OCI-LY1 (cell line): ENCODE data around the gene C10orf62.

Experiments
- H2AFZ ChIP-seq: fragments of 200-600 bp; sonication (generic), shearing (Covaris generic); 2 replicates; pipeline ENCODE4 v1.6.0; 2014; ENCODE audit warnings: antibody characterized with exemption, mild to moderate bottlenecking, low read length
- H3F3A ChIP-seq: fragments of 200-600 bp; sonication (generic), shearing (Covaris generic); 2 replicates; pipeline ENCODE4 v1.6.0; 2014; ENCODE audit warnings: mild to moderate bottlenecking, antibody characterized with exemption, low read length, moderate library complexity; ENCODE audit not compliant: insufficient read depth
- H3K27ac ChIP-seq: fragments of 200-600 bp; sonication (generic); 2 replicates; pipeline ENCODE4 v1.5.1; 2014; ENCODE audit warnings: low read length, mixed run types, mild to moderate bottlenecking, low read depth; ENCODE audit not compliant: poor library complexity, severe bottlenecking
- H3K27me3 ChIP-seq: fragments of 200-600 bp; sonication (generic); 2 replicates; pipeline ENCODE4 v1.6.0; 2014; ENCODE audit warnings: antibody characterized with exemption, mild to moderate bottlenecking, low read length, moderate library complexity; ENCODE audit not compliant: insufficient read depth
- H3K36me3 ChIP-seq: fragments of 200-600 bp; sonication (generic); 2 replicates; pipeline ENCODE4 v1.6.1; 2014; ENCODE audit warnings: mild to moderate bottlenecking, antibody characterized with exemption, low read length, moderate library complexity, mixed read lengths; ENCODE audit not compliant: insufficient read depth
- H3K4me1 ChIP-seq: fragments of 200-600 bp; sonication (generic); 2 replicates; pipeline ENCODE4 v1.5.1; 2014; ENCODE audit warnings: mild to moderate bottlenecking, low read length, moderate library complexity; ENCODE audit not compliant: insufficient read depth, severe bottlenecking
- H3K4me2 ChIP-seq: fragments of 200-600 bp; sonication (generic), shearing (Covaris generic); 2 replicates; pipeline ENCODE4 v1.6.1; 2014; ENCODE audit warnings: low read length
- H3K4me3 ChIP-seq: fragments of 200-600 bp; sonication (generic); 2 replicates; pipeline ENCODE4 v1.5.1; 2014; ENCODE audit warnings: low read length, low read depth, mild to moderate bottlenecking, mixed read lengths; ENCODE audit not compliant: poor library complexity, severe bottlenecking
- H3K79me2 ChIP-seq: fragments of 200-600 bp; shearing (Covaris generic); 2 replicates; pipeline ENCODE4 v1.6.1; 2016; ENCODE audit warnings: mixed run types, low read length, mixed read lengths; ENCODE audit not compliant: insufficient read depth
- H3K9ac ChIP-seq: fragments of 200-600 bp; sonication (generic), shearing (Covaris generic); 2 replicates; pipeline ENCODE4 v1.6.1; 2014; ENCODE audit warnings: mild to moderate bottlenecking, low read length, mixed read lengths
- H3K9me2 ChIP-seq: fragments of 200-600 bp; sonication (generic), shearing (Covaris generic); 2 replicates; pipeline ENCODE4 v1.6.1; 2014; ENCODE audit warnings: low read depth, mild to moderate bottlenecking, low read length, mixed read lengths
- H3K9me3 ChIP-seq: fragments of 200-600 bp; shearing (Covaris generic); 2 replicates; pipeline ENCODE4 v1.6.1; 2014; ENCODE audit warnings: low read length, mixed read lengths
- H4K20me1 ChIP-seq: fragments of 200-600 bp; sonication (generic), shearing (Covaris generic); 2 replicates; pipeline ENCODE4 v1.6.0; 2016; ENCODE audit warnings: mild to moderate bottlenecking, low read length; ENCODE audit not compliant: insufficient read depth
- CTCF ChIP-seq: fragments of 200-600 bp; sonication (generic), shearing (Covaris generic); IDR thresholded peaks from 2 replicates; pipeline ENCODE4 v1.5.1; 2017; ENCODE audit warnings: mild to moderate bottlenecking, antibody characterized with exemption, low read length, moderate library complexity, mixed read lengths
- EZH2 ChIP-seq: fragments of 200-600 bp; sonication (generic), shearing (Covaris generic); IDR thresholded peaks from 2 replicates; pipeline ENCODE4 v1.8.0; 2017; ENCODE audit warnings: borderline replicate concordance, mixed run types, mild to moderate bottlenecking, antibody characterized with exemption, low read length, moderate library complexity, mixed read lengths

The C10orf62 gene

GRCh38 chr10:97597778-97598177, 8.3 kb downstream of the C10orf62 start:
- H3K4me1 ChIP-seq, result no peaks in the 10 kb centered on the region
- no peak overlapping the region for H2AFZ ChIP-seq
- no peak overlapping the region for H3K4me3 ChIP-seq
- no peaks in the 10 kb centered on the region for H3K36me3 ChIP-seq
- H3K9ac ChIP-seq, result no peak overlapping the region
- H3K9me2 ChIP-seq, result no peaks in the 10 kb centered on the region
- H3K4me2 ChIP-seq, result no peak overlapping the region
- no peak overlapping the region for H3K27ac ChIP-seq
- no peaks in the 10 kb centered on the region for H3K9me3 ChIP-seq
- H3K79me2 ChIP-seq, result no peaks in the 10 kb centered on the region
- no peaks in the 10 kb centered on the region for H4K20me1 ChIP-seq
- H3F3A ChIP-seq, result no peaks in the 10 kb centered on the region
- no peaks in the 10 kb centered on the region for H3K27me3 ChIP-seq
- TF ChIP-seq EZH2 (no peak), CTCF (no peak)

- H3K27me3 ChIP-seq, result no peaks in the 10 kb centered on the region
- H4K20me1 ChIP-seq, result no peaks in the 10 kb centered on the region
- no peaks in the 10 kb centered on the region for H3K4me1 ChIP-seq
- no peak overlapping the region for H3K27ac ChIP-seq
- H3K4me3 ChIP-seq, result no peak overlapping the region
- no peaks in the 10 kb centered on the region for H3K9me2 ChIP-seq
- TF ChIP-seq CTCF (no peak), EZH2 (no peak)
- H3K36me3 ChIP-seq, result no peaks in the 10 kb centered on the region
- H3K4me2 ChIP-seq, result no peak overlapping the region
- H3F3A ChIP-seq, result no peaks in the 10 kb centered on the region
- H3K79me2 ChIP-seq, result no peaks in the 10 kb centered on the region
- H3K9ac ChIP-seq, result no peak overlapping the region
- no peak overlapping the region for H2AFZ ChIP-seq
- H3K9me3 ChIP-seq, result no peaks in the 10 kb centered on the region
These were observed 9.1 kb downstream of the C10orf62 start for GRCh38 chr10:97598407-97599271.

- Histone ChIP-seq H3K4me2 (no peak overlapping the region), H4K20me1 (no peaks in the 10 kb centered on the region), H2AFZ (no peak overlapping the region), H3F3A (no peaks in the 10 kb centered on the region), H3K4me1 (no peaks in the 10 kb centered on the region), H3K4me3 (no peak overlapping the region), H3K9ac (no peak overlapping the region), H3K27ac (no peak overlapping the region), H3K9me2 (no peaks in the 10 kb centered on the region), H3K9me3 (no peaks in the 10 kb centered on the region), H3K36me3 (no peaks in the 10 kb centered on the region), H3K79me2 (no peaks in the 10 kb centered on the region), H3K27me3 (no peaks in the 10 kb centered on the region)
- TF ChIP-seq CTCF, result no peak
- no peak for TF ChIP-seq EZH2
These were observed 9.7 kb downstream of the C10orf62 start for GRCh38 chr10:97599272-97599619.
